Measurements from ENCODE around the gene STAM2. TPM values are rescaled to one million over a fixed set of nuclear protein-coding genes. Genes with fewer than 3 reads are reported as not detected.

The STAM2 gene
- total RNA-seq, 1 donor from 2014 or later = 35.3 TPM

- H3K4me3 Mint-ChIP-seq (ENCODE audit: unreplicated experiment) = no peak overlapping the region
- H3K4me1 Mint-ChIP-seq (ENCODE audit: low read depth, unreplicated experiment) = peaks cover 18% of the 10 kb centered on the region
- H3K27ac ChIP-seq (ENCODE audit: low read depth, low read length) = no peak overlapping the region
- H4K20me1 ChIP-seq (ENCODE audit: insufficient read depth, low read length) = no peaks in the 10 kb centered on the region
- no peaks in the 10 kb centered on the region for H3K27me3 Mint-ChIP-seq (ENCODE audit: low read depth, unreplicated experiment)
- H2AFZ ChIP-seq (ENCODE audit: low read depth, low read length) = no peak overlapping the region
- no peaks in the 10 kb centered on the region for H3K9me3 Mint-ChIP-seq (ENCODE audit: unreplicated experiment)
- H3K36me3 Mint-ChIP-seq (ENCODE audit: low read depth, unreplicated experiment) = no peaks in the 10 kb centered on the region
- H3K4me2 ChIP-seq (ENCODE audit: low read length) = no peak overlapping the region
- H3K27me3 ChIP-seq (ENCODE audit: insufficient read depth, low read length) = no peaks in the 10 kb centered on the region
- H3K79me2 ChIP-seq (ENCODE audit: insufficient read depth, low read length) = no peaks in the 10 kb centered on the region
- TF ChIP-seq, protein P1, sequence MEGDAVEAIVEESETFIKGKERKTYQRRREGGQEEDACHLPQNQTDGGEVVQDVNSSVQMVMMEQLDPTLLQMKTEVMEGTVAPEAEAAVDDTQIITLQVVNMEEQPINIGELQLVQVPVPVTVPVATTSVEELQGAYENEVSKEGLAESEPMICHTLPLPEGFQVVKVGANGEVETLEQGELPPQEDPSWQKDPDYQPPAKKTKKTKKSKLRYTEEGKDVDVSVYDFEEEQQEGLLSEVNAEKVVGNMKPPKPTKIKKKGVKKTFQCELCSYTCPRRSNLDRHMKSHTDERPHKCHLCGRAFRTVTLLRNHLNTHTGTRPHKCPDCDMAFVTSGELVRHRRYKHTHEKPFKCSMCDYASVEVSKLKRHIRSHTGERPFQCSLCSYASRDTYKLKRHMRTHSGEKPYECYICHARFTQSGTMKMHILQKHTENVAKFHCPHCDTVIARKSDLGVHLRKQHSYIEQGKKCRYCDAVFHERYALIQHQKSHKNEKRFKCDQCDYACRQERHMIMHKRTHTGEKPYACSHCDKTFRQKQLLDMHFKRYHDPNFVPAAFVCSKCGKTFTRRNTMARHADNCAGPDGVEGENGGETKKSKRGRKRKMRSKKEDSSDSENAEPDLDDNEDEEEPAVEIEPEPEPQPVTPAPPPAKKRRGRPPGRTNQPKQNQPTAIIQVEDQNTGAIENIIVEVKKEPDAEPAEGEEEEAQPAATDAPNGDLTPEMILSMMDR (IDR thresholded peaks at IDR 0.05; ENCODE audit: insufficient read depth, low read depth, low read length) = no peak
- no peak for TF ChIP-seq EZH2 (IDR thresholded peaks at IDR 0.05; ENCODE audit: insufficient read depth, low read length)
- no peak for FAIRE-seq
- no peaks in the 10 kb centered on the region for H3K36me3 ChIP-seq (ENCODE audit: insufficient read depth, low read length)
- no peak overlapping the region for H3K4me3 ChIP-seq (ENCODE audit: insufficient read depth, low read depth, low read length)
- no peaks in the 10 kb centered on the region for H3K9me3 ChIP-seq (ENCODE audit: insufficient read depth, low read depth, low read length)
- H3K27ac Mint-ChIP-seq (ENCODE audit: unreplicated experiment) = no peak overlapping the region
- no peak for DNase-seq (ENCODE audit: low read depth)
- no peak overlapping the region for H3K9ac ChIP-seq (ENCODE audit: low read length)
- peaks cover 15% of the 10 kb centered on the region for H3K4me1 ChIP-seq (ENCODE audit: insufficient read depth, low read length)
These were observed 43.7 kb upstream of the STAM2 start for GRCh38 chr2:152219077-152219828.

- Mint-ChIP-seq H3K27me3 (ENCODE audit: low read depth, unreplicated experiment) (no peaks in the 10 kb centered on the region), H3K27ac (ENCODE audit: unreplicated experiment) (no peak overlapping the region), H3K36me3 (ENCODE audit: low read depth, unreplicated experiment) (no peaks in the 10 kb centered on the region), H3K4me3 (ENCODE audit: unreplicated experiment) (no peak overlapping the region), H3K4me1 (ENCODE audit: low read depth, unreplicated experiment) (peaks cover 15% of the 10 kb centered on the region), H3K9me3 (ENCODE audit: unreplicated experiment) (peaks cover 20% of the 10 kb centered on the region)
- FAIRE-seq = no peak
- no peaks in the 10 kb centered on the region for H3K36me3 ChIP-seq (ENCODE audit: insufficient read depth, low read length)
- H3K9ac ChIP-seq (ENCODE audit: low read length) = no peak overlapping the region
- peak overlapping the region; percentile 22 for H3K27ac ChIP-seq (ENCODE audit: low read depth, low read length)
- H3K4me2 ChIP-seq (ENCODE audit: low read length) = peak overlapping the region; percentile 86
- DNase-seq (ENCODE audit: low read depth) = no peak
- no peaks in the 10 kb centered on the region for H4K20me1 ChIP-seq (ENCODE audit: insufficient read depth, low read length)
- H3K9me3 ChIP-seq (ENCODE audit: insufficient read depth, low read depth, low read length) = no peaks in the 10 kb centered on the region
- no peak overlapping the region for H2AFZ ChIP-seq (ENCODE audit: low read depth, low read length)
- TF ChIP-seq EZH2 (IDR thresholded peaks at IDR 0.05; ENCODE audit: insufficient read depth, low read length) = no peak
- TF ChIP-seq, protein P1 (IDR thresholded peaks at IDR 0.05; ENCODE audit: insufficient read depth, low read depth, low read length) = no peak
- H3K4me3 ChIP-seq (ENCODE audit: insufficient read depth, low read depth, low read length) = no peak overlapping the region
- H3K4me1 ChIP-seq (ENCODE audit: insufficient read depth, low read length) = peaks cover 15% of the 10 kb centered on the region
- H3K79me2 ChIP-seq (ENCODE audit: insufficient read depth, low read length) = no peaks in the 10 kb centered on the region
- H3K27me3 ChIP-seq (ENCODE audit: insufficient read depth, low read length) = no peaks in the 10 kb centered on the region
These were observed 25.9 kb upstream of the STAM2 start for GRCh38 chr2:152201466-152201830.

Data from astrocyte (in vitro differentiated cells and primary cell).